Measurements from ENCODE around the gene MEGF9. TPM values are rescaled to one million over a fixed set of nuclear protein-coding genes. Genes with fewer than 3 reads are reported as not detected.

Gene MEGF9
- total RNA-seq, 4 donors from 2014 or later = 19.7 to 24.7 (median 21.5) TPM

DNA sequence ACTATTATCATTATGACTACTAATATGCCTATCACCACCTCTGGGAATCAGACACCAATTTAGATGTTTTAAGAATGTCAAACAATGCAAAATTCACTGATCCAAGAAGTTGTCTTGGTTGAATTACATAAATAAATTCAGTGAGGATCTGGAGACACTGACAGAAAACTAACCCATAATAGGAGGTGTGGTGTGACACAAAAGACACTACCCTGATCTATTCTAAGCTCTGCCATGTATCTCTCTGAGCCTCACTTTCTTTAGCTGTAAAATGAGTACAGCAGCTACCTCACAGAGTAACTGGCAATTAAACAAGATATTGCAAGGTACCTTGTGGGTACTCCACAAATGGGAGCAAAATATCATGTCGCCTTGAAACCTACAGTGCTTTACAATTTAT is 141.8 kb downstream of the MEGF9 start:
- Histone ChIP-seq H3K27me3 (no peaks in the 10 kb centered on the region), H3K36me3 (peaks cover 3 to 49% of the 10 kb centered on the region in 2 donors), H3K9me3 (no peaks in the 10 kb centered on the region), H3K27ac (peak overlapping the region in 1 of 4 donors; percentile 61), H3K4me1 (peaks cover 0 to 34% (median 0%) of the 10 kb centered on the region in 3 donors), H3K4me3 (no peak overlapping the region)
- no peak for ATAC-seq
- TF ChIP-seq EP300 (IDR thresholded peaks at IDR 0.05) (no peak), POLR2A (IDR thresholded peaks at IDR 0.05) (no peak), POLR2AphosphoS5 (IDR thresholded peaks at IDR 0.05) (no peak)
- TF ChIP-seq, protein P1, sequence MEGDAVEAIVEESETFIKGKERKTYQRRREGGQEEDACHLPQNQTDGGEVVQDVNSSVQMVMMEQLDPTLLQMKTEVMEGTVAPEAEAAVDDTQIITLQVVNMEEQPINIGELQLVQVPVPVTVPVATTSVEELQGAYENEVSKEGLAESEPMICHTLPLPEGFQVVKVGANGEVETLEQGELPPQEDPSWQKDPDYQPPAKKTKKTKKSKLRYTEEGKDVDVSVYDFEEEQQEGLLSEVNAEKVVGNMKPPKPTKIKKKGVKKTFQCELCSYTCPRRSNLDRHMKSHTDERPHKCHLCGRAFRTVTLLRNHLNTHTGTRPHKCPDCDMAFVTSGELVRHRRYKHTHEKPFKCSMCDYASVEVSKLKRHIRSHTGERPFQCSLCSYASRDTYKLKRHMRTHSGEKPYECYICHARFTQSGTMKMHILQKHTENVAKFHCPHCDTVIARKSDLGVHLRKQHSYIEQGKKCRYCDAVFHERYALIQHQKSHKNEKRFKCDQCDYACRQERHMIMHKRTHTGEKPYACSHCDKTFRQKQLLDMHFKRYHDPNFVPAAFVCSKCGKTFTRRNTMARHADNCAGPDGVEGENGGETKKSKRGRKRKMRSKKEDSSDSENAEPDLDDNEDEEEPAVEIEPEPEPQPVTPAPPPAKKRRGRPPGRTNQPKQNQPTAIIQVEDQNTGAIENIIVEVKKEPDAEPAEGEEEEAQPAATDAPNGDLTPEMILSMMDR (IDR thresholded peaks at IDR 0.05) = no peak
- 83 to 90% methylated on average over 1 of the region's 1 CpG for WGBS, 2 donors (ENCODE audit: low coverage in 1 of 2)

DNA sequence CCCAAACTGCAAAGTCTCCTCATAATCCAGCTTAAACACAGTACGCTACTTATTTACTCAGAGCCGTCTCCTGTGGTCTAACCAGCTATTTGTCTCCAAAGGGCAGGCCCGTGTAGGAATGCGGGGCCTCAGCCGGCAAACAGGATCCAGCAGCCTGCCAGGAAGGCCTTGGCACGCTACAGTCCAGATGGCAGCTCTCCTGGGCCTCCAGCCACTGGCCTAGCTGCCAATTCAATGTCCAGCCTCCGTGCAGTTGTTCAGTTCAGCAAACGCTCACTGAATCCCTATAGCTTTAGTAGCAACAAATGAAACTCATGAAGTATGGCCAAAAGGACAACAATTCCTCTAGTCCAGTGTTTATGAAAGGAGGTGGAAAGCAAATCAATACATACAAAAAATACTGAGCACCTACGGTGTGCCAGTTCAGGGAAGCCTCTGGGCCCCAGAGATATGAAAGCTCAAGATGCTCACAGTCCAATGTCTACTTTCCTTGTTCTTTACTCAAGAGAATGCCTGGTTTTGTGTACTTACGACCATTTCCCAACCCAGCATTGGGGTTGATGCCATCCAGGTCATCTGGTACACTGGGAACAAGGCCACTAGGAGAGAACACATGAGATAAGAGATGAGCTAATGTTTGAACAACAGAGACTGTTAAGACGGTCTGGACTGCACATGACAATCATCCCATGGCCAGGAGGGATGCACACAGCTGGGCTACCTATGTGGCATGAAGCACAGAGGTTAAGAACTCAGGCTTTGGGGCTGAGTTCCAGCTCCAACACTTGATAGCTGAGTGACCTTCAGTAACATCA is 142.6 kb downstream of the MEGF9 start:
- TF ChIP-seq, protein P1 (IDR thresholded peaks at IDR 0.05) = no peak
- TF ChIP-seq EP300 (IDR thresholded peaks at IDR 0.05) (no peak), POLR2A (IDR thresholded peaks at IDR 0.05) (no peak), POLR2AphosphoS5 (IDR thresholded peaks at IDR 0.05) (peak; percentile 92)
- peak overlapping the region; percentile 20 to 61 (median 37) for H3K27ac ChIP-seq

DNA sequence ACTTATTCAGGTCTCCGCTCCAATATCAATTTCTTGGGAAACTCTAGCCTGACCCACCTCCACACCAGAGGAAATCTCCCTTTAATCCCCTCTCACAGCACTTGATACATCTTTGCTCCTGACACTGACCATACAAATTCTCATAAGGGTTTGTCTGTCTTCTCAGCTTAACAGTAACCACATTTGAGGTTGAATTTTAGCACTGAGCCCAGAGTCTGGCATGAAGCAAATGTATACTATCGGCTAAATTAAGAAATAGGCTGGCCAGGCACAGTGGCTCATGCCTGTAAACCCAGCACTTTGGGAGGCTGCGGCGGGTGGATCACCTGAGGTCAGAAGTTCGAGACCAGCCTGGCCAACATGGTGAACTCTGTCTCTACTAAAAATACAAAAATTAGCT is 144.0 kb downstream of the MEGF9 start:
- peaks cover 0 to 34% (median 0%) of the 10 kb centered on the region in 3 donors for H3K4me1 ChIP-seq
- no peaks in the 10 kb centered on the region for H3K27me3 ChIP-seq
- no peak overlapping the region for H3K4me3 ChIP-seq
- ATAC-seq = no peak
- H3K36me3 ChIP-seq = peaks cover 3 to 65% of the 10 kb centered on the region in 2 donors
- H3K9me3 ChIP-seq = no peaks in the 10 kb centered on the region
- 97% methylated on average over 5 of the region's 5 CpGs for WGBS, 2 donors (ENCODE audit: low coverage in 1 of 2)
- peak overlapping the region in 2 of 4 donors; percentile 43 to 61 for H3K27ac ChIP-seq
- TF ChIP-seq, protein P1 (IDR thresholded peaks at IDR 0.05) = no peak
- no peak for TF ChIP-seq EP300 (IDR thresholded peaks at IDR 0.05)
- no peak for TF ChIP-seq POLR2A (IDR thresholded peaks at IDR 0.05)
- TF ChIP-seq POLR2AphosphoS5 (IDR thresholded peaks at IDR 0.05) = no peak

More for the DNA sequence above, 142.6 kb downstream of the MEGF9 start:
- Histone ChIP-seq H3K36me3 (peaks cover 3 to 56% of the 10 kb centered on the region in 2 donors), H3K4me3 (no peak overlapping the region), H3K9me3 (no peaks in the 10 kb centered on the region), H3K27me3 (no peaks in the 10 kb centered on the region), H3K4me1 (peaks cover 0 to 34% (median 0%) of the 10 kb centered on the region in 3 donors)
- peak; percentile 76 for ATAC-seq
- WGBS, 2 donors (ENCODE audit: low coverage in 1 of 2) = 62 to 68% methylated on average over 4 to 7 of the region's 11 CpGs

DNA sequence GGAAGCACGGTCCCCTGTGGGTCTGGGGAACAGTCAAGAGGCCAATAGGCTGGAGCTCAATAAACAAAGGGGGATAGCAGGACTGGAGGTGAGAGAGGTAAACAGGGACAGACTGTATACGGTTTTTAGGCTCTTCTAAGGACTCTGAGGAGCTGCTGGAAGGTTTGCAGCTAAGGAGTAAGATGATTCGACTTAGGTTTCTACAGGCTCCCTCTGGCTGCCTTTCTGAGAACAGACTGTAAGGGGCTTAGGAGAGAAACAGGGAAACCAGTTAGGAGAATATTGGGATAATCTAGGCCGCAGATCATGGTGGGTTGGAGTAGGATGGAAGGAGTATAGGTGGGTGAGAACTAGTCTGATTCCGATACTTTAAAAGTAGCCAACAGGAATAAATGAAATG is 144.7 kb downstream of the MEGF9 start:
- Histone ChIP-seq H3K9me3 (no peaks in the 10 kb centered on the region), H3K27me3 (no peaks in the 10 kb centered on the region), H3K27ac (peak overlapping the region in 1 of 4 donors; percentile 61), H3K4me1 (peaks cover 0 to 34% (median 0%) of the 10 kb centered on the region in 3 donors), H3K4me3 (no peak overlapping the region), H3K36me3 (peaks cover 3 to 72% of the 10 kb centered on the region in 2 donors)
- WGBS, 2 donors (ENCODE audit: low coverage in 1 of 2) = 91 to 100% methylated on average over 3 to 5 of the region's 5 CpGs
- TF ChIP-seq EP300 (IDR thresholded peaks at IDR 0.05) = no peak
- TF ChIP-seq, protein P1 (IDR thresholded peaks at IDR 0.05) = no peak
- TF ChIP-seq POLR2AphosphoS5 (IDR thresholded peaks at IDR 0.05) = no peak
- no peak for TF ChIP-seq POLR2A (IDR thresholded peaks at IDR 0.05)
- ATAC-seq = no peak

DNA sequence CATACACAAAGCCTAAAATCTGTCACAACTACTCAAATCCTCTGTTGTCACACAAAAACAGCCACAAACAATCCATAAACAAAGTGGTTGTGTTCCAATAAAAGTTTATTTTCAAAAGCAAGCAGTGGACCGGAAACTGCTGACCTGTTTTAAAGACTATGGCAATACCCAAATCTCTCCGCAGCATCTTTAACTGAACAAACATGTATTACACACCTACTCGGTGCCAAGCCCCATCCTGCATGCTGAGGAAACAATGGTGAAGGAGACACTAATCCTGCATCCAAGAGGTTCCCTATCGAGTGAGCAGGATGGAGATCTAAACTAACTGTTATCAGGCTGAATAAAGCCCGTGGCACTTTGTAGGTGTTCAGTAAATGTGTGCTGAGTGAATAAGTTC is 145.5 kb downstream of the MEGF9 start:
- Histone ChIP-seq H3K27me3 (no peaks in the 10 kb centered on the region), H3K4me3 (no peak overlapping the region), H3K9me3 (no peaks in the 10 kb centered on the region), H3K27ac (no peak overlapping the region), H3K36me3 (peaks cover 3 to 79% of the 10 kb centered on the region in 2 donors), H3K4me1 (peaks cover 0 to 34% (median 0%) of the 10 kb centered on the region in 3 donors)
- 97% methylated on average over 5 of the region's 5 CpGs for WGBS, 2 donors (ENCODE audit: low coverage in 1 of 2)
- no peak for TF ChIP-seq POLR2AphosphoS5 (IDR thresholded peaks at IDR 0.05)
- TF ChIP-seq, protein P1 (IDR thresholded peaks at IDR 0.05) = no peak
- no peak for TF ChIP-seq EP300 (IDR thresholded peaks at IDR 0.05)
- TF ChIP-seq POLR2A (IDR thresholded peaks at IDR 0.05) = no peak
- no peak for ATAC-seq

Data from gastroesophageal sphincter (tissue), 4 donors.